Measurements from ENCODE around the gene MRPL21.
A peak's percentile ranks its signal among the peaks of the same experiment; 100 is the strongest.

DNA sequence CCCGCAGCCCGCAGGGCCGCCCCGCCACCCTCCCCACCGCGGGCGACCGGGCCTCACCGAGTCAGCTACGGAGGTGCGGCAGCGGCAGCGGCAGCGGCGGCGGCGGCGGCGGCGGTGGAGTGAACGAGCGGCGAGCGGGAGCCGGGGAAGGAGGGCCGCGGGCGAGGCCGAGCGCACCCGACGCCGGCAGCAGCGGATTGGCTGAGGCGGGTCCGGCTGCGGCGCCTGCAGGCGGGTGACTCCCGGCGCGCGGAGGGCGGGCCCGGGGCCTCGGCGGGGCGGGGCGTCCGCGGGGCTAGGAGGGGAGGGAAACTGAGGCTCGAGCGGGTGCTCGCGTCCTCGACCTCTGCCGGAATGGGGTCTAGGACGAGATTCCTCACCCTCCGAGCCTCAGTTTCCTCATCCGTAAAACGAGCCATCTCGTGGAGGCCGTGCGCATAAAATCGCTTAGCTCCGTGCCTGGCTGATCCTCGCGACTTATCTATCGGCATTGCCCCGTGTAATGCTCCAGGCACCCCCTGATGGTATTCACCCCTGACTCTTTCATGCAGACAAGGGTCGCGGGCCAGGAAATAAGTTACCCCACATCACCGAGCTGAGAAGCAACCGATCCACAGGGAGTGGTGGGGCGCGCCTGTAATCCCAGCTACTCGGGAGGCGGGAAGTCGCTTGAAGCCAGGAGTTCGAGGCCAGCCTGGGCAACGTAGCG, 61.8 kb downstream of the MRPL21 start, which contains the start of gene CPT1A:
- TF ChIP-seq, protein P1, sequence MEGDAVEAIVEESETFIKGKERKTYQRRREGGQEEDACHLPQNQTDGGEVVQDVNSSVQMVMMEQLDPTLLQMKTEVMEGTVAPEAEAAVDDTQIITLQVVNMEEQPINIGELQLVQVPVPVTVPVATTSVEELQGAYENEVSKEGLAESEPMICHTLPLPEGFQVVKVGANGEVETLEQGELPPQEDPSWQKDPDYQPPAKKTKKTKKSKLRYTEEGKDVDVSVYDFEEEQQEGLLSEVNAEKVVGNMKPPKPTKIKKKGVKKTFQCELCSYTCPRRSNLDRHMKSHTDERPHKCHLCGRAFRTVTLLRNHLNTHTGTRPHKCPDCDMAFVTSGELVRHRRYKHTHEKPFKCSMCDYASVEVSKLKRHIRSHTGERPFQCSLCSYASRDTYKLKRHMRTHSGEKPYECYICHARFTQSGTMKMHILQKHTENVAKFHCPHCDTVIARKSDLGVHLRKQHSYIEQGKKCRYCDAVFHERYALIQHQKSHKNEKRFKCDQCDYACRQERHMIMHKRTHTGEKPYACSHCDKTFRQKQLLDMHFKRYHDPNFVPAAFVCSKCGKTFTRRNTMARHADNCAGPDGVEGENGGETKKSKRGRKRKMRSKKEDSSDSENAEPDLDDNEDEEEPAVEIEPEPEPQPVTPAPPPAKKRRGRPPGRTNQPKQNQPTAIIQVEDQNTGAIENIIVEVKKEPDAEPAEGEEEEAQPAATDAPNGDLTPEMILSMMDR (IDR thresholded peaks at IDR 0.05) = no peak
- TF ChIP-seq POLR2A (IDR thresholded peaks at IDR 0.05) = peak in 1 of 2 donors; percentile 84
- no peak for TF ChIP-seq POLR2AphosphoS5 (IDR thresholded peaks at IDR 0.05; ENCODE audit: insufficient read depth in 1 of 2, low read depth in 1 of 2)

All from vagina (tissue), 2 donors.